GM19193 (cell line): ENCODE measurements around the gene CHL1.

ENCODE experiments used
- POLR2A ChIP-seq: IDR thresholded peaks from 4 replicates; pipeline ENCODE4 v1.6.1; 2011; ENCODE audit not compliant: insufficient read depth, insufficient read length; ENCODE audit errors: extremely low read depth

CHL1 gene

DNA sequence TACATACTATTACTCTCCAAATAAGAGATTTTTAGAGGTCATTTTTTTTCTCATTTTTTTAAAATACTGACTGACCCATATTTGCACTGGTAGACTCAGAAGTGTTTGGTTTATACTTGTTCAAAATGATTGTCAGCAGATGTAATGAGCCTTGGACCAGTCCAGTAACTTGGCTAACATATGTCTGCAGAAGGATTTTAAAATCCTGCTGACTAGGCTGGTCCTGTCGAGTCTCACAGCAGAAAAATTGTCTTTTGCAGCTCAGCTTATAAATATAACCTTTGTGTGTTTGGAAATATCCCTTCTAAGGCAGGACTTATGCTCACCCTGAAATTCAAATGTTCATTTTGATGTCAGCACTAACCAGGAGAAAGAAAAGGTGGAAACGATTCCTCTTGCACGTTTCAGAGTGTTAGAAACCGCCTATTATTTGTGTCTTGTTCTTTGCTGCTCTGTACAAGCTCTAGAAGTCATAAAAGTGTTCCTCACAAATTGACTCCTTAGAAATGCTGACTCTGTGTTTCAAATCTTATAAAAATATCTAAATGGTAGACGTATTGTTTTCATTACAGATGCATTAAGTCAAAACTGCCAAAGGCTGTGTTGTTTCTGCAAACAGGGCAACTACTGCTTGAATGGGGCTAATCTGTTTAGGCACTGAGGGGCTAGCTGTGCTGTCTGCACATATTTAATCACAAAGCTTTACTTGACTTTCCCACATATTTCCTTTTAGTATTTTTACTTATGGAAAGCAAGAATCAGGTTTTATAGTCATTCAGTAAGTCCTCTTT lies 95.3 kb downstream of the CHL1 start:
- TF ChIP-seq POLR2A: no peak

DNA sequence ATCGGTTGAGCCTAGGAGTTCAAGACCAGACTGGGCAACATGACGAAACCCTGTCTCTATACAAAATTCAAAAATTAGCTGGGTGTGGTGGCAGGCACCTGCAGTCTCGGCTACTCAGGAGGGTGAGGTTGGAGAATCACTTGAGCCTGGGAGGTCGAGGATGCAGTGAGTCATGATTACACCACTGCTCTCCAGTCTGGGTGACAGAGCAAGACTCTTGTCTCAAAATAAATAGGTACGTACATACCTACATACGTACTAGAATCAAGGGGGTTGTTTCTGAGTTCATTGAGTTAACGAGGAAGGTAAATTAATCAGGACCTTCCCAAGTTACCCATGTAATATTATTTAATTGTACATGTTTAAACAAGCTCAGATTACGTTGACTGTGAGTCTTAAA lies 97.5 kb downstream of the CHL1 start:
- no peak for TF ChIP-seq POLR2A

DNA sequence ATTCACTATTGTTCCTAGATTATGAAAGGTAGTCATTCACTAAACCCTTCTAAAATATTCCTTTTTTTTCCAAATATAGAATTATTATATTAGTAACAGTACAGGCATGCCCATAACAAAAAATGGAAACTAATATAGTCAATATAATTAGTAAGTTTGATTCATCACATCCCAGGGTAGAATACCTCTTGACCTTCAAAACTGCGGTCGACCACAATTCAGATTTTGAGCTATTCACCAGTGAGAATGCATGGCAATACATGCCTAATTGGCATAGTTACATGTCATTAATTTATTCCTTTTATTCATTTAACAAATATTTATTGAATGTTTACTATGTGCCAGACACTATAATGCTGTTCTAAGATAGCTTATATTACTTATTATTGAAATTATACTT lies 98.0 kb downstream of the CHL1 start:
- TF ChIP-seq POLR2A: no peak

DNA sequence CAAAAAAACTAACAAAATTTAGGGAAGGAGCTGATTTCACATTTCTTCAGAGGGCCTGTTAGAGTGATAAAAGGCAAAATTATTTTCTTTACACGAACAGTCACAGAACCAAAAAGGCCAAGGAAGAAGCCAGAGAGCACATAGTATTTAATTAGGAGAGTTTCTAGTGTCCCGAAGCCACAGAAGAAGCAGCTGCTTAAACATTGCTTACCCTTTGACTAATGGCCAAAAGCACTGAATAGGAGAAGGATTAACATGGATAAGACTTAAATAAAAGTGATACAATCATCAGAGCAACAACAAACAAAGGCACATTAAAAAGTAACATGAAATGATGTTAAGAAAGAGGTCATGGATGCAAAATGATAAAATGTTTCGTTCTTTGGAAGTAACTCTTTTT lies 98.6 kb downstream of the CHL1 start:
- TF ChIP-seq POLR2A: no peak

DNA sequence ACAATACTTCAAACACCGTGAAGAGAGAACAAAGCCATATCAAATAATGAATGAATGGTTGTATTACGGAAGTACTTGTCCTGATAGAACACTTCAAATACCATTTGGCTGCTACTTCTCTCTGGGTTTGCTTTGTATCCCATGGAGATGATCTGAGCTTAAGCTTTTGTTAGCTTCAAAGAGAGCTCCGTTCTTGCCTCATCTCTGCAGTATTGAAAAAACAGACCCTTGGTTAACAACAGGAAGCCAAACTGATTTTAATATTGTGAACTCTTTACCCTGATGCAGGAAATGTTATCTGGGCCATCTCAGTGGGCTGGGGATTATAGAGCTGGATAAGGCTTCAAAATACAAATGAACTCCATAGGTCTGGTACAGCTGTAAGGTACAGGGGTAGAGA lies 101.0 kb downstream of the CHL1 start:
- no peak for TF ChIP-seq POLR2A

DNA sequence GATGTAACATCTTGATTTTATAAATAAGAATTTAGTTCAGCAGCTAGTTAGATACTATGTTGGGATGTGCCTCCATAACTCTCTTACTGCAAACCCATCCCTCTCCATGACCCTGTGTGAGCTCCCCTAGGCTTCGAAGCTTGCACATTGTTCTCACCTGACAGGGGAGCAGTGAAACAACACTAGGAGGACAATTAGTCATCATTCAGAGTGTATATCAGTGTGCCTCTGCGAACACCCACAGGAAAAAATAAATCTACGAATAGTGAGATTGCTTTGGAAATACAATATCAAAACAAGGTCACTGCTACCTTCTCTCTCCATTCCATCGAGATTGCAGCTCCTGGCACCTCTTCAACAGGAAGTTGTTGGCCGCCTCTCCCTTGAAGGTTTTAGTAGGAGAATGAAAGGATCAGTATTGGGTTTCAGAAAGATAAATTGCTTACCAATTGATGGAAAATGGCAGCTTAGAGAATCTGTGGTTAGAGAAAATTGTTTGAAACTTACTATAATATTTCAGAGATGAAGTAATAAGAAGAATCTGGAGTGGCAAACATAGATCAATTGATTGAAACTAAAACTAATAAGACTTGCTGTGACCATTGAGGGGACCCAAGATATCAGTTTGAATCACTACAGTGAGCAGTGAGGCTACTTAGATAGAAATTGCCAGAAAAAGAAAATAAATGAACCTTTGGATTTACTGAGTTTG lies 103.2 kb downstream of the CHL1 start:
- TF ChIP-seq POLR2A: no peak

DNA sequence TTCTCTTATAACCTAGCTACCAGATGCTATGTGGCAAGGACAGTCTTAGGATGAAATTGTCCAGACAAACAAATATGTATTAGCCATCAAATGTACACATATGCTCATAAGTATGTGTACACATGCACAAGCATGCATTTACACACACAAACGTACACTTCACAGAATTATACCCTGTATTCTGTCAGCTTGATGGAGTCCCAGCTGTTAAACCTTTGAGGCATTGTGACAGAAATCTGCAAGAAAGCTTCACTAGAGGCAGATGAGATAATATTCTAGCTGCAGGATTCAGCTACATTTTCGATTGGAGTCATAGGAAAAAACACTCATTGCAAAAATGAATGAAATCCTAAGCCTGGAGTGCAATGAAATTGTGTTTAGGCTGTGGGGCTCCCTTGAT lies 110.6 kb downstream of the CHL1 start:
- no peak for TF ChIP-seq POLR2A

DNA sequence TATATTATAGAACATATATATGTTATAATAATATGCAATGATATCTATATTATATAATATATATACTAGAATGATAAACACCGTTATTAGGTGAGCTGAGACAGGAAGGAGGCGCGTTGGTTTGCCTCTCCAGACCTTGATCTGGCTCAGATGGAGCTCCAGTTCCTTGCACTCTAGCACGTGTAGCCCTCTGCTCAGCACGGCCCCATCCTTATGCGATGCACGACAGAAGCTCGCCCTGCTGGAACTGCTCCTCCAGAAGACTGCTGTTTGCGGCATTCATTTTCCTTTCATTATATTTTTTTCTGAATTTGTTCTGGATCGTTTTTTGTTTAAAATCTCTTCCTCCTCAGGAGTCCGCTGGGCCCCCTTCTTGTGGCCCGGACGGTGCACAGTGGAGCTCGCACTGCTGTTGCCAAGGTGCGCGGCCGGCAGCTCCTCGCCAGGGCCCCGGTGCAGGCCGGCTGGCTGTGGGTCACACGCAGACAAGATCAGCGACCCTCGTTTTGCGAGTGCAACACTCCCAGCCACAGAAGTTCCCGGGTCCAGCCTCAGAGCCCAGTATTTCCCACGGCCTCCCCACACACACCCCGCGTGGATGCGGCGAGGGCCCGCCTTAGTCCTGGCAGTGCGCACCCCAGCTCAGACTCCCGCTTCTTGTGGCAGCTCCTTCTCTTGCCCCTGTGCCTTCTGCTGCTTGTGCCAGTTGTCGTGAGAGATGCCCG lies 112.2 kb downstream of the CHL1 start:
- TF ChIP-seq POLR2A: no peak

DNA sequence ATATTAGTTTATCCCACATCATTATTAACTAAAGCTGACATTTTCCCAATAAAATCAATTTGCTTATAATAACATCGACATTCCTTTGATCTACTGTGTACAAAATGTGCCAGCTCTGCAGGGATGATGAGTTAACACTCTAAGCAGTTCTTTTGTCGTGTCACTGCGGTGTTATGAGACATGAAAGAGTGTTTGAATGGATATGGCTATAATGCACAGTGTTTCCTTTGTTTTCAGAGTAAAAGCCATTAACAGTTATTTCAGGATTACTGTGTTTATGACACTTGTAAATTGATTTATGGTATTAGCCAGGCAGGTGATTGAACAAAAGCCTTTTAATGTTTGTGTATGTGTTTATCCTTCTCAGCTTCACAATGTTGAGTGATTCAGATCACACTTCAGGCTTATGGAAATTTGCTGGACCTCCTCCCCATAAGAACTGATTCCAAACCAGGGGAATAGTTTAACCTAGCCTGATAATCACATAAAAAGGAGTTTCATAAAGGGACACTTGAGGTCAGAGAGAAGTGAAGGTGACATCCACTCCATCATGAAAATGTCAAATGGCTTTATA lies 115.7 kb downstream of the CHL1 start:
- TF ChIP-seq POLR2A: no peak

DNA sequence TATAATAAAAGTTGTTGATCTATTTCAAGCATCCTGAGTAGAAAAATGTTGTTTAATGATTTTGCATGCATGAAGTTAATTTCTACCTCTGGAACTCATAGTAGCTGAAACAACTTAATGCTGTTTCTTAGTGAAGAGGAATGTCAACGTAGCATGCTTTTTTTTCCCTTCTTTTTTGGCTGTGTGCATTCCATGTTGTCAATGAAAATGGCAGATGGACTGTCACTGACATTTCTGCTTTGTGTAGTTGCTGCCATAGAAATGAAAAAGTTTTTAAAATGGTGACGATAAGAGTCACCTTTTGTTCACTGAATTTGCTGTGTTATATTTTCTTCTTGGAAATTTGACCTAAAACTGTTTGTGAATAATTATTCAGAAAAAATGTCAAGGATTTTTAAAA lies 116.3 kb downstream of the CHL1 start:
- TF ChIP-seq POLR2A: no peak

DNA sequence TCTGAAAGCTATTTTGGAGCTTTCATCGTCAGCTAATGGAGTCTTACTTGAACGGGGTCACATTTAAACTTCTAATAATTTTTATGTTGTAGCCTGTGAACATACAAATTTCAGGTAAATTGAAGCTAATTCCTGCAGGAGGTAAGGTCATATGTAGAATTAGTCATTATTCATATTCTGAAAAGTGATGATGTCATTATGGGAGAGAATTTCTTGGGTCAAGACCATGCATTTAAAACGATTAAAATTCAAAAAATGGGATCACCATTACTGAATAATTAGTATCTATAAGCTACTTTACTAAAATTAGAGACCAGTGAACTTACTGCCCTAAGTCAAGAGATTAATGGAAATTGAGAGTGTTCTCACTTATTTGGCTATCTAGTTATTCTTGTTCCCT lies 120.4 kb downstream of the CHL1 start:
- TF ChIP-seq POLR2A: no peak

DNA sequence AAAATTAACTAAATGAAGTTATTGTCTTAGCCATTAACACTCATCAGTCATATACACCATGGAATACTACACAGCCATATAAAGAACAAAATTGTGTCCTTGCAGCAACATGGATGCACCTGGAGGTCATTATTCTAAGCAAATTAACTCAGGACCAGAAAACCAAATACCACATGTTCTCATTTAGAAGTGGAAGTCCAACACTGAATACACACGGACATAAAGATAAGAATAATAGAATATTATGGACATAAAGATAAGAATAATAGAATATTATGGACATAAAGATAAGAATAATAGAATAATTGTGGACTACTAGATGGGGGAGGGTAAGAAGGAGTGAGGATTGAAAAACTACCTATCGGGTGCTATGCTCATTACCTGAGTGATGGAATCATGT lies 122.3 kb downstream of the CHL1 start:
- TF ChIP-seq POLR2A: no peak

DNA sequence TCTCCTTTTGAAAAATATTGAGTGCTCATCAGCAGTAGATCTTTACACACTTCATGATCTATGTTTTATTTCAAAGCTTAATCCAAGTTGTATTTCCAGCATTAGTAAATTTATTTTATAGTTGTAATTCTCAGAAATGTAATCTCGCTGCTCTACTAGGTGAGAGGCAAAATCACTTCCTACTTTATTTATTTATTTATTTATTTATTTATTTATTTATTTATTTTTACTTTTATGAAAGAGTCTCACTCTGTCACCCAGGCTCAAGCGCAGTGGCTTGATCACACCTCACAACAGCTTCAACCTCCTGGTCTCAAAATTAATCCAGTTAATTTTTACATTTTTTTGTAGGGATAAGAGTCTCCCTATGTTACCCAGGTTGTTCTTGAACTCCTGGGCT lies 127.9 kb downstream of the CHL1 start:
- no peak for TF ChIP-seq POLR2A

DNA sequence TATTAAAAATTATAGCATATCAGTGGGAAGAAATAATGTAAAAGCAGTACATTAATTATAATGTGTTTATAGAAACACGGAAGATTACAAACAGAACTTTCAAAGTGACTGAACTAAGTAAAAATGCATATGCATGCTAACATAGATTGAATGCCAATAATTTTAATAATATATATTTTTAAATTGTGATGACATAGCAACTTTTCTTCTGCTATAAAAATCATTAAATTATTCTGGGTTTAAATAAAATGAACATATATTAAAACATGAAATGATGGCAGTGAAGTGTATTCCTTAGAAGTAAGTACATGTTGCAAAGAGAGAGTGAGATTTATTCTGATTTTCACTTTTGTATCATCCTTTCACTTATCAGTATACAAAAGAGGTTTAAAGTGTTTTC lies 128.9 kb downstream of the CHL1 start:
- no peak for TF ChIP-seq POLR2A

DNA sequence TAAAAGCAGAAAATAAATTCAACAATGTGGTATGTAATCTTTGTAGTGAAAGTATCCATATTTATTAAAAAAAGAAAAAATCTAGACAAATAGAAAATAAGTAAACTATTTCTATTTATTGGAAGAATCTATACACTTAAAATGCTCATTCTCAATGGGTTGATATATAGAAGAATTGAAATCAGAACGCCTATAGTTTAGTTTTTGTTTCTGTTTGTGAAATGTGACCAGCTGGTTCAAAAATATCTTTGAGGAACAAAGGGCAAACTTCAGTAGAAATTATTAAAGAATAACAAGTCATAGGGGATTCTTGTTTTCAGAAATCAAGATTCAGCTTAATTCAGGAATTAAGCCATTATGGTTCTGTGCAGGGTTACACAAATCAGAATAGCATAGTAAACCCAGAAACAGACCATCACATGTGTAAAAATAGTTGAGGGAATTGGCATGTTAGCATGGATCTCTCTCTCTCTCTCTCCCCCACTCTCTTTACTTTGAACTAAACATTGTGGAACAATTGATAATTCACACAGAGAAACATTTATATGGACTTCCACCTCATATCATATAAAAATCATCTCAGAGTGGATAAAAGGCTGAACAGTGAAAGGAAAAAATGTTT lies 134.0 kb downstream of the CHL1 start:
- no peak for TF ChIP-seq POLR2A
